SK-N-MC (cell line): ENCODE measurements around the gene FUT3.

Experiments used
- FOXP2 ChIP-seq: optimal IDR thresholded peaks from 2 replicates; pipeline ENCODE3; 2011; ENCODE audit warnings: mild to moderate bottlenecking, moderate library complexity; ENCODE audit not compliant: insufficient read depth; ENCODE audit errors: extremely low read length, control extremely low read depth
- POLR2AphosphoS5 ChIP-seq: IDR thresholded peaks from 2 replicates; pipeline ENCODE4 v1.6.1; 2012; ENCODE audit warnings: mild to moderate bottlenecking, low read depth, low read length, borderline replicate concordance

DNA sequence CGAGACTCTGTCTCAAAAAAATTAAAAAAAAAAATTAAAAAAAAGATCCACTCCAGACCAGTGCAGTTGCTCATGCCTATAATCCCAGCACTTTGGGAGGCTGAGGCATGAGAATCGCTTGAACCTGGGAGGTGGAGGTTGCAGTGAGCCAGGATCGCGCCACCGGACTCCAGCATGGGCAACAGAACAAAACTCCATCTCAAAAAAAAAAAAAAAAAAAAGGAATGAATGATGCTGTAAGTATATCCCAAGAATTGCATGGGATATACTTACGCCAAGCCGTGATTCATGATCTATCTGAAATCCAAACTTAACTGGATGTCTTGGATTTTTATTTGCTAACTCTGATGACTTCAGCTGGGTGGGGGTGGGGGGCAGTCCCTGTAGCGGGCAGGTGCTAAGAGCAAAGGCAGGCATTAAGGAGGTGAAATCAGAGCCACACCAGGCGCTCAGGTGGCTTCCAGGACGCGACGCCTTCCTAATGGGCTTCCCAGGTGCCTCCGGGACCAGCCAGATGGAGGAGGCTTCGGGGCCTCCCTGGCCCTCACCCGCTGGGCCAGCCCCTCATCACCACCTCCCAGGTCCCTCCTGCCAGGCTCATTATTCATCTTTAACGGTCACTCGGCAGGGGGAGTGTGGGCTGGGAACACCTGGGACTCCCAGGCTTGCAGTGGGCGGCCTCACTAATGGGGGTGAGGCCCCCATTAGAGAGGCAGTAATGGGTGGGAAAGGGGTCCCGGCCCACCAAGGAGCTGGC lies 30.5 kb upstream of the FUT3 start:
- TF ChIP-seq FOXP2 (no peak), POLR2AphosphoS5 (no peak)
